GM12878 (cell line): ENCODE data around the gene NBEA. TPM values are rescaled to one million over a fixed set of nuclear protein-coding genes. Genes with fewer than 3 reads are reported as not detected.

Experiments
- ATAC-seq: fragments of 200-7000 bp; cut with Tn5 transposase; 3 replicates; pipeline ENCODE4 v1.9.1; 2020; ENCODE audit warnings: mild to moderate bottlenecking, moderate library complexity
- BruUV-seq: library from RNA; stranded (reverse); fragments of 400-500 nt; replicated peaks from 2 replicates; lab custom pipeline; 2021; lab: Mats Ljungman, UMichigan
- CTCF ChIA-PET: fragments of 300-600 bp; sonication (Branson Sonifier 250); formaldehyde crosslinking; extraction: SDS; loops from one replicate; lab custom pipeline; 2021; ENCODE audit warnings: inconsistent platforms; lab: Yijun Ruan, JAX
- POLR2A ChIA-PET: fragments of 350-600 bp; formaldehyde crosslinking; extraction: SDS; loops from one replicate; lab custom pipeline; 2021; ENCODE audit warnings: inconsistent platforms; lab: Charles Lee
- RAD21 ChIA-PET: fragments of 300-600 bp; sonication (Branson Sonifier 250); formaldehyde crosslinking; loops from one replicate; lab custom pipeline; 2023; ENCODE audit warnings: antibody characterized with exemption; ENCODE audit not compliant: unreplicated experiment; lab: Charles Lee
- SMC1A ChIA-PET: fragments of 300-600 bp; sonication (Branson Sonifier 250); formaldehyde crosslinking; loops from one replicate; lab custom pipeline; 2023; ENCODE audit not compliant: unreplicated experiment, uncharacterized antibody; lab: Charles Lee
- DNase-seq: peaks from one replicate; pipeline ENCODE4 v3.0.0-alpha.2; 2011; ENCODE audit warnings: low read depth, low spot score
- FAIRE-seq: peaks from 3 replicates; lab custom pipeline; 2011; peaks lifted over from hg19 to GRCh38; lab: Jason Lieb, UNC
- H2AFZ ChIP-seq: 2 replicates; pipeline ENCODE4 v1.6.0; 2011; ENCODE audit warnings: low read depth, low read length, control low read depth; ENCODE audit not compliant: control insufficient read depth
- H3K27ac ChIP-seq: 2 replicates; pipeline ENCODE4 v1.5.1; 2011; ENCODE audit warnings: control low read depth; ENCODE audit not compliant: control insufficient read depth, insufficient read depth
- H3K27me3 ChIP-seq, 2 experiments: replicated peaks in 1 of 2; 2 replicates each; pipeline versions ENCODE4 v1.6.0 to v1.6.1; 2011; ENCODE audit warnings: low read length in 1 of 2; ENCODE audit not compliant: control insufficient read depth in 2 of 2, insufficient read depth in 2 of 2
- H3K36me3 ChIP-seq, 2 experiments: 2 replicates each; pipeline ENCODE4 v1.5.1; 2011; ENCODE audit warnings: low read length in 1 of 2; ENCODE audit not compliant: control insufficient read depth in 2 of 2, insufficient read depth in 2 of 2
- H3K4me1 ChIP-seq: 2 replicates; pipeline ENCODE4 v1.6.1; 2011; ENCODE audit warnings: mild to moderate bottlenecking, low read length, moderate library complexity, mixed read lengths; ENCODE audit not compliant: control insufficient read depth, insufficient read depth
- H3K4me2 ChIP-seq: 2 replicates; pipeline ENCODE4 v1.6.0; 2011; ENCODE audit warnings: control low read depth; ENCODE audit not compliant: control insufficient read depth, insufficient read depth
- H3K4me3 ChIP-seq: fragments of 200-600 bp; sonication (generic); 2 replicates; pipeline ENCODE4 v1.5.1; 2016
- H3K79me2 ChIP-seq: 2 replicates; pipeline ENCODE4 v1.6.0; 2011; ENCODE audit warnings: low read length; ENCODE audit not compliant: control insufficient read depth, insufficient read depth
- H3K9ac ChIP-seq: 2 replicates; pipeline ENCODE4 v1.8.0; 2011; ENCODE audit warnings: low read length, control low read depth, mixed read lengths; ENCODE audit not compliant: control insufficient read depth, insufficient read depth
- H3K9me3 ChIP-seq: replicated peaks from 3 replicates; pipeline ENCODE4 v1.5.1; 2011; ENCODE audit warnings: mild to moderate bottlenecking, low read length; ENCODE audit not compliant: control insufficient read depth, insufficient read depth
- H4K20me1 ChIP-seq: 2 replicates; pipeline ENCODE4 v1.6.0; 2011; ENCODE audit not compliant: control insufficient read depth, insufficient read depth
- BHLHE40 ChIP-seq, 2 experiments: fragments of 450-650 bp in 1 of 2; IDR thresholded peaks; 2 replicates each; pipeline ENCODE4 v1.6.1; 2011 to 2017; ENCODE audit warnings: low read depth in 2 of 2, borderline replicate concordance in 1 of 2, improper control_type of control experiment in 1 of 2, low read length in 1 of 2, mild to moderate bottlenecking in 1 of 2
- BMI1 ChIP-seq: fragments of 450-650 bp; IDR thresholded peaks from 2 replicates; pipeline ENCODE4 v1.6.1; 2016; ENCODE audit warnings: mild to moderate bottlenecking, moderate library complexity, borderline replicate concordance
- CBX3 ChIP-seq: fragments of 200-600 bp; sonication (generic); IDR thresholded peaks from 2 replicates; pipeline ENCODE4 v1.6.1; 2016; ENCODE audit warnings: low read depth, borderline replicate concordance
- E4F1 ChIP-seq: fragments of 450-650 bp; IDR thresholded peaks from 2 replicates; pipeline ENCODE4 v1.6.1; 2018; ENCODE audit warnings: borderline replicate concordance, mild to moderate bottlenecking; ENCODE audit not compliant: partially characterized antibody
- RCOR1 ChIP-seq: conservative IDR thresholded peaks from 2 replicates; pipeline ENCODE4 v1.6.1; 2012; ENCODE audit warnings: low read depth, low read length, improper control_type of control experiment
- SMARCA5 ChIP-seq: fragments of 450-650 bp; IDR thresholded peaks from 2 replicates; pipeline ENCODE4 v1.6.1; 2017; ENCODE audit warnings: mild to moderate bottlenecking
- SREBF2 ChIP-seq: IDR thresholded peaks from 2 replicates; pipeline ENCODE4 v1.6.1; 2012; ENCODE audit warnings: mild to moderate bottlenecking, low read length
- WGBS: methylation state at CpG from one replicate; pipeline ENCODE4 v1.1.6; 2016; ENCODE audit warnings: low lambda C conversion rate; ENCODE audit not compliant: insufficient replicate concordance, insufficient coverage; ENCODE audit errors: missing lambda C conversion rate; 5-methylcytosine and 5-hydroxymethylcytosine counted together
- in situ Hi-C: fragments of 300-500 bp; cut with MboI; formaldehyde crosslinking; loops from 9 replicates; pipeline ENCODE4 v1.14.3; 2018; ENCODE audit warnings: mixed read lengths
- intact Hi-C: fragments of 100-400 bp; cut with micrococcal nuclease; formaldehyde crosslinking; loops from one replicate; pipeline ENCODE4 v1.14.2; 2022; ENCODE audit not compliant: unreplicated experiment
- polyA plus RNA-seq, 11 experiments: library from polyadenylated mRNA; depleted of rRNA in 4 of 11; unstranded in 6 of 11; stranded (reverse) in 5 of 11; fragments of >200 nt; fragmentation: Nextera tagmentation in 4 of 11; fragmentation: Illumina TruSeq in 1 of 11; extraction: Ambion mirVana in 4 of 11; extraction: Trizol in 1 of 11; gene quantifications; 1 replicate in 1 of 11; 2 replicates in 10 of 11; pipeline versions ENCODE4 v1.2.1 to v1.2.3, GENCODE V29; 2011 to 2016; ENCODE audit warnings: inconsistent platforms in 2 of 11, missing spikeins in 2 of 11, low read depth in 1 of 11
- total RNA-seq, 4 experiments: library from RNA; depleted of rRNA in 3 of 4; stranded (reverse); fragments of >200 nt in 3 of 4; fragmentation: Illumina TruSeq in 1 of 4; extraction: Trizol in 1 of 4; gene quantifications; 2 replicates each; pipeline versions ENCODE4 v1.2.1 to v1.2.3, GENCODE V29; 2013 to 2021

Gene NBEA
- total and polyA plus RNA-seq, 10 of the 15 experiments (the other 5 are each of a cell fraction or from before 2014, with no cell fraction given) = 0.23 to 3.6 (median 0.55) TPM

GRCh38 chr13:35629026-35629425 is 687.0 kb downstream of the NBEA start:
- Histone ChIP-seq H3K27ac (no peak overlapping the region), H3K36me3 (no peaks in the 10 kb centered on the region), H3K79me2 (no peaks in the 10 kb centered on the region), H3K4me1 (no peaks in the 10 kb centered on the region), H4K20me1 (no peaks in the 10 kb centered on the region), H3K4me3 (no peak overlapping the region), H2AFZ (no peak overlapping the region), H3K9ac (no peak overlapping the region), H3K9me3 (no peaks in the 10 kb centered on the region), H3K4me2 (no peak overlapping the region), H3K27me3 (no peaks in the 10 kb centered on the region)
- POLR2A ChIA-PET = no interaction called here
- in situ Hi-C loops = loop anchor here (10.0 kb wide), 1 partner anchor 156 kb away; no protein-coding TSS in a partner anchor
- ATAC-seq (no peak), DNase-seq (no peak), FAIRE-seq (no peak)
- TF ChIP-seq RCOR1 (no peak), BMI1 (no peak), BHLHE40 (IDR thresholded peaks at IDR 0.05; ENCODE audit: borderline replicate concordance in 1 of 2, low read depth in 2 of 2, low read length in 1 of 2) (no peak), SMARCA5 (no peak), CBX3 (no peak), SREBF2 (no peak), E4F1 (no peak)
- RAD21 ChIA-PET = interaction anchor here (0.8 kb wide), 1 partner anchor 94 kb away, joined by 4 read pairs; no protein-coding TSS in a partner anchor
- intact Hi-C loops = no loop called here
- no TSS peak for BruUV-seq
- WGBS = 45% methylated on average over 2 of the region's 2 CpGs
- CTCF ChIA-PET = interaction anchor here (5.9 kb wide), 1 partner anchor 160 kb away, joined by 37 read pairs; no protein-coding TSS in a partner anchor
- SMC1A ChIA-PET = no interaction called here
